Left lung (tissue), 10 donors: ENCODE data around the gene HNRNPLL. TPM values are rescaled to one million over a fixed set of nuclear protein-coding genes. Genes with fewer than 3 reads are reported as not detected.
"Not testable (repeated sequence)": the region's sequence is repeated elsewhere in the genome, so short reads cannot be mapped to it uniquely, and the experiment has no call there.

Experiments used
- ATAC-seq: fragments of 200-7000 bp; cut with Tn5 transposase; one replicate; pipeline ENCODE4 v1.9.1; 2020; ENCODE audit warnings: moderate library complexity
- DNase-seq, 4 donors: peaks; one replicate each; pipeline ENCODE4 v3.0.0-alpha.2; 2013 to 2020
- H3K27ac ChIP-seq, 2 donors: fragments of 200-600 bp; sonication (generic) in 1 of 2; one replicate each; pipeline versions ENCODE4 v1.5.0 to v1.8.0; 2020 to 2021
- H3K27me3 ChIP-seq, 2 donors: fragments of 200-600 bp; sonication (generic) in 1 of 2; one replicate each; pipeline versions ENCODE4 v1.5.0 to v1.8.0; 2020 to 2021
- H3K36me3 ChIP-seq, 2 donors: fragments of 200-600 bp; sonication (generic) in 1 of 2; one replicate each; pipeline versions ENCODE4 v1.5.0 to v1.8.0; 2020 to 2021
- H3K4me1 ChIP-seq, 2 donors: fragments of 200-600 bp; one replicate each; pipeline ENCODE4 v1.8.0; 2021
- H3K4me3 ChIP-seq, 2 donors: fragments of 200-600 bp; sonication (generic) in 1 of 2; one replicate each; pipeline versions ENCODE4 v1.5.0 to v1.8.0; 2020 to 2021; ENCODE audit warnings: mild to moderate bottlenecking in 1 of 2
- H3K9me3 ChIP-seq, 2 donors: fragments of 200-600 bp; sonication (generic) in 1 of 2; one replicate each; pipeline versions ENCODE4 v1.5.0 to v1.8.0; 2020 to 2021
- CTCF ChIP-seq, 2 donors: fragments of 200-600 bp; sonication (generic) in 1 of 2; IDR thresholded peaks; one replicate each; pipeline versions ENCODE4 v1.5.0 to v1.8.0; 2021; ENCODE audit warnings: antibody characterized with exemption in 2 of 2
- intact Hi-C, 2 donors: fragments of 100-400 bp; cut with DNase I; formaldehyde crosslinking; loops; one replicate each; pipeline versions ENCODE4 v1.11.2 to v1.14.2; 2022
- polyA plus RNA-seq, 6 donors: library from polyadenylated mRNA; unstranded; fragments of 120-200 nt; gene quantifications; one replicate each; pipeline ENCODE4 v1.2.1, GENCODE V29; 2013; ENCODE audit not compliant: insufficient read length in 6 of 6
- total RNA-seq, 2 donors: library from RNA; stranded (reverse); fragmentation: NEBNext Ultra II Directional; extraction: Animal tissue kit (Norgen Biotek cat#: 25700); gene quantifications; one replicate each; pipeline ENCODE4 v1.2.1, GENCODE V29; 2021
- donor health status: DM: no; HTN: yes; CAD: no.
- donor health status: DM: no; HTN: no; CAD: no.

The HNRNPLL gene
- total and polyA plus RNA-seq, 8 donors = 44.2 to 102 (median 75.4) TPM

- Histone ChIP-seq H3K9me3 (no peaks in the 10 kb centered on the region), H3K4me1 (peaks cover 3 to 6% of the 10 kb centered on the region in 2 donors)
- intact Hi-C loops = no loop called here
These were observed 56.1 kb downstream of the HNRNPLL start for GRCh38 chr2:38546585-38546984.

GRCh38 chr2:38546064-38546463 lies 56.7 kb downstream of the HNRNPLL start:
- TF ChIP-seq CTCF (IDR thresholded peaks at IDR 0.05) = no peak
- Histone ChIP-seq H3K4me3 (no peak overlapping the region), H3K27me3 (peaks cover 0 to 5% of the 10 kb centered on the region in 2 donors), H3K9me3 (no peaks in the 10 kb centered on the region), H3K36me3 (no peaks in the 10 kb centered on the region), H3K4me1 (peaks cover 3 to 6% of the 10 kb centered on the region in 2 donors), H3K27ac (no peak overlapping the region)
- ATAC-seq (no peak), DNase-seq (no peak)
- intact Hi-C loops = no loop called here

More at GRCh38 chr2:38546585-38546984, 56.1 kb downstream of the HNRNPLL start:
- DNase-seq (no peak), ATAC-seq (no peak)
- Histone ChIP-seq H3K36me3 (peaks cover 0 to 4% of the 10 kb centered on the region in 2 donors), H3K27ac (no peak overlapping the region), H3K4me3 (no peak overlapping the region), H3K27me3 (peaks cover 0 to 5% of the 10 kb centered on the region in 2 donors)
- TF ChIP-seq CTCF (IDR thresholded peaks at IDR 0.05) = no peak

- intact Hi-C loops, H3K4me1 ChIP-seq, ATAC-seq, H3K9me3 ChIP-seq, H3K4me3 ChIP-seq, H3K27me3 ChIP-seq, DNase-seq, H3K36me3 ChIP-seq: not testable (repeated sequence)
- peak overlapping the region in 1 of 2 donors; percentile 10 for H3K27ac ChIP-seq
These were observed 60.5 kb downstream of the HNRNPLL start for GRCh38 chr2:38542248-38542631.

GRCh38 chr2:38540580-38541286 lies 62.0 kb downstream of the HNRNPLL start:
- Histone ChIP-seq H3K36me3 (no peaks in the 10 kb centered on the region), H3K27ac (no peak overlapping the region), H3K9me3 (no peaks in the 10 kb centered on the region), H3K27me3 (peaks cover 0 to 5% of the 10 kb centered on the region in 2 donors), H3K4me1 (peaks cover 3 to 13% of the 10 kb centered on the region in 2 donors), H3K4me3 (no peak overlapping the region)
- no peak for TF ChIP-seq CTCF (IDR thresholded peaks at IDR 0.05)
- intact Hi-C loops = no loop called here
- DNase-seq (no peak), ATAC-seq (no peak)

- Histone ChIP-seq H3K4me3 (no peak overlapping the region), H3K36me3 (no peaks in the 10 kb centered on the region), H3K27ac (no peak overlapping the region), H3K4me1 (peaks cover 3 to 17% of the 10 kb centered on the region in 2 donors), H3K27me3 (peaks cover 0 to 5% of the 10 kb centered on the region in 2 donors), H3K9me3 (no peaks in the 10 kb centered on the region)
- intact Hi-C loops = loop anchor here in 1 of 2 donors (5.0 kb wide), 1 partner anchor 198 kb away; no protein-coding TSS in a partner anchor
- ATAC-seq (no peak), DNase-seq (no peak)
- TF ChIP-seq CTCF (IDR thresholded peaks at IDR 0.05) = no peak
These were observed 63.6 kb downstream of the HNRNPLL start for GRCh38 chr2:38539086-38539485.
